Mesenchymal stem cell (in vitro differentiated cells and primary cell): ENCODE results near the gene SURF4.

ENCODE experiments used
- DNase-seq: peaks from one replicate; pipeline ENCODE4 v3.0.0-alpha.2; 2013
- H2AFZ ChIP-seq: one replicate; pipeline ENCODE4 v1.6.1; 2013; ENCODE audit warnings: low read depth, mild to moderate bottlenecking, control low read depth, inconsistent platforms, low read length, moderate library complexity
- H2AK5ac ChIP-seq: 2 replicates; pipeline ENCODE4 v1.6.1; 2013; ENCODE audit warnings: low read length, moderate library complexity, mild to moderate bottlenecking, inconsistent platforms; ENCODE audit not compliant: severe bottlenecking
- H2BK120ac ChIP-seq: one replicate; pipeline ENCODE4 v1.6.1; 2013; ENCODE audit warnings: low read depth, mild to moderate bottlenecking, inconsistent platforms, low read length, moderate library complexity
- H2BK12ac ChIP-seq, 2 experiments: one replicate each; pipeline ENCODE4 v1.6.1; 2013; ENCODE audit warnings: inconsistent platforms in 2 of 2, low read length in 2 of 2, mild to moderate bottlenecking in 2 of 2, moderate library complexity in 2 of 2, control low read depth in 1 of 2
- H2BK15ac ChIP-seq: one replicate; pipeline ENCODE4 v1.6.1; 2013; ENCODE audit warnings: mild to moderate bottlenecking, low read depth, inconsistent platforms; ENCODE audit not compliant: poor library complexity, severe bottlenecking
- H2BK5ac ChIP-seq: 2 replicates; pipeline ENCODE4 v1.6.1; 2013; ENCODE audit warnings: low read depth, mild to moderate bottlenecking, low read length, control low read depth, inconsistent platforms; ENCODE audit not compliant: poor library complexity, severe bottlenecking
- H3K14ac ChIP-seq, 2 experiments: one replicate each; pipeline ENCODE4 v1.6.1; 2013; ENCODE audit warnings: inconsistent platforms in 2 of 2, low read length in 2 of 2, control low read depth in 1 of 2, mild to moderate bottlenecking in 1 of 2, moderate library complexity in 1 of 2
- H3K18ac ChIP-seq, 2 experiments: one replicate each; pipeline ENCODE4 v1.6.1; 2013; ENCODE audit warnings: inconsistent platforms in 2 of 2, low read length in 2 of 2, control low read depth in 1 of 2, low read depth in 1 of 2, mild to moderate bottlenecking in 1 of 2
- H3K23ac ChIP-seq, 2 experiments: one replicate each; pipeline ENCODE4 v1.6.1; 2013; ENCODE audit warnings: inconsistent platforms in 2 of 2, low read length in 2 of 2, mild to moderate bottlenecking in 2 of 2, moderate library complexity in 2 of 2, control low read depth in 1 of 2
- H3K27ac ChIP-seq: 2 replicates; pipeline ENCODE4 v1.5.1; 2013; ENCODE audit warnings: mild to moderate bottlenecking, moderate library complexity, low read length, control low read depth, inconsistent platforms; ENCODE audit not compliant: poor library complexity, severe bottlenecking
- H3K27me3 ChIP-seq, 2 experiments: 2 replicates each; pipeline versions ENCODE4 v1.6.1 to v1.7.0; 2013; ENCODE audit warnings: low read length in 2 of 2, mild to moderate bottlenecking in 2 of 2, moderate library complexity in 2 of 2, control low read depth in 1 of 2, inconsistent platforms in 1 of 2; ENCODE audit not compliant: control insufficient read depth in 1 of 2, insufficient read depth in 1 of 2
- H3K36me3 ChIP-seq, 2 experiments: 2 replicates each; pipeline versions ENCODE4 v1.6.1 to v1.7.0; 2013; ENCODE audit warnings: low read length in 2 of 2, control low read depth in 1 of 2, inconsistent platforms in 1 of 2, low read depth in 1 of 2, mild to moderate bottlenecking in 1 of 2; ENCODE audit not compliant: insufficient read depth in 2 of 2, control insufficient read depth in 1 of 2
- H3K4ac ChIP-seq, 2 experiments: one replicate each; pipeline ENCODE4 v1.6.1; 2013; ENCODE audit warnings: inconsistent platforms in 2 of 2, low read length in 2 of 2, mild to moderate bottlenecking in 2 of 2, moderate library complexity in 2 of 2, control low read depth in 1 of 2, low read depth in 1 of 2
- H3K4me1 ChIP-seq: 2 replicates; pipeline ENCODE4 v1.6.1; 2013; ENCODE audit warnings: low read depth, low read length, control low read depth; ENCODE audit not compliant: control insufficient read depth, insufficient read depth
- H3K4me2 ChIP-seq: 2 replicates; pipeline ENCODE4 v1.6.1; 2013; ENCODE audit warnings: low read length, mild to moderate bottlenecking, inconsistent platforms; ENCODE audit not compliant: poor library complexity, severe bottlenecking
- H3K4me3 ChIP-seq, 2 experiments: 2 replicates each; pipeline versions ENCODE4 v1.5.1 to v1.7.0; 2013; ENCODE audit warnings: low read length in 2 of 2, mild to moderate bottlenecking in 2 of 2, control low read depth in 1 of 2, low read depth in 1 of 2; ENCODE audit not compliant: insufficient read depth in 1 of 2
- H3K79me1 ChIP-seq: replicated peaks from 2 replicates; pipeline ENCODE4 v1.6.1; 2013; ENCODE audit warnings: mild to moderate bottlenecking, control low read depth, low read length, inconsistent platforms; ENCODE audit not compliant: poor library complexity, severe bottlenecking
- H3K9ac ChIP-seq: 2 replicates; pipeline ENCODE4 v1.7.0; 2013; ENCODE audit warnings: mild to moderate bottlenecking, low read length, moderate library complexity
- H3K9me3 ChIP-seq: 2 replicates; pipeline ENCODE4 v1.7.0; 2013; ENCODE audit warnings: mild to moderate bottlenecking, low read length; ENCODE audit not compliant: control insufficient read depth
- H4K8ac ChIP-seq: one replicate; pipeline ENCODE4 v1.6.1; 2013; ENCODE audit warnings: inconsistent platforms, mild to moderate bottlenecking, low read length, moderate library complexity
- H4K91ac ChIP-seq: one replicate; pipeline ENCODE4 v1.6.1; 2013; ENCODE audit warnings: mild to moderate bottlenecking, low read length, inconsistent platforms
- WGBS: methylation state at CpG from one replicate; pipeline ENCODE4 v1.1.7; 2013; ENCODE audit warnings: mixed read lengths; 5-methylcytosine and 5-hydroxymethylcytosine counted together

Gene SURF4

GRCh38 chr9:133371261-133371711 is 4.6 kb downstream of the SURF4 start:
- Histone ChIP-seq H3K9me3 (no peaks in the 10 kb centered on the region), H3K79me1 (no peaks in the 10 kb centered on the region), H3K4ac (no peak overlapping the region), H2AK5ac (no peak overlapping the region), H3K4me1 (peaks cover 57% of the 10 kb centered on the region), H3K4me2 (peak overlapping the region; percentile 13), H3K18ac (no peak overlapping the region), H2AFZ (no peak overlapping the region), H3K9ac (peak overlapping the region; percentile 70), H3K27ac (peak overlapping the region; percentile 54), H3K14ac (no peak overlapping the region), H2BK15ac (no peak overlapping the region), H3K4me3 (peak overlapping the region in 1 of 2 experiments; percentile 62), H3K27me3 (no peaks in the 10 kb centered on the region), H3K36me3 (peaks cover 62 to 64% of the 10 kb centered on the region in 2 experiments), H2BK120ac (no peak overlapping the region), H4K91ac (no peak overlapping the region), H4K8ac (no peak overlapping the region), H3K23ac (no peak overlapping the region), H2BK5ac (no peak overlapping the region), H2BK12ac (no peak overlapping the region)
- DNase-seq, result no peak
- 90% methylated on average over 12 of the region's 12 CpGs for WGBS

- H4K8ac ChIP-seq, result no peak overlapping the region
- no peak overlapping the region for H2BK120ac ChIP-seq
- no peak for DNase-seq
- H3K9ac ChIP-seq, result peak overlapping the region; percentile 70
- H3K18ac ChIP-seq, result no peak overlapping the region
- H2BK5ac ChIP-seq, result no peak overlapping the region
- H3K9me3 ChIP-seq, result no peaks in the 10 kb centered on the region
- H3K4ac ChIP-seq, result no peak overlapping the region
- H3K23ac ChIP-seq, result peak overlapping the region in 1 of 2 experiments; percentile 1
- no peak overlapping the region for H4K91ac ChIP-seq
- H3K4me3 ChIP-seq, result peak overlapping the region in 1 of 2 experiments; percentile 62
- WGBS, result 96% methylated on average over 9 of the region's 9 CpGs
- H2BK15ac ChIP-seq, result no peak overlapping the region
- no peak overlapping the region for H3K14ac ChIP-seq
- no peak overlapping the region for H2BK12ac ChIP-seq
- H3K79me1 ChIP-seq, result no peaks in the 10 kb centered on the region
- H3K36me3 ChIP-seq, result peaks cover 63 to 70% of the 10 kb centered on the region in 2 experiments
- H3K4me1 ChIP-seq, result peaks cover 57% of the 10 kb centered on the region
- no peak overlapping the region for H3K4me2 ChIP-seq
- no peak overlapping the region for H2AFZ ChIP-seq
- H2AK5ac ChIP-seq, result no peak overlapping the region
- H3K27me3 ChIP-seq, result no peaks in the 10 kb centered on the region
- H3K27ac ChIP-seq, result no peak overlapping the region
Observed at GRCh38 chr9:133370685-133371084, 5.2 kb downstream of the SURF4 start.

DNA sequence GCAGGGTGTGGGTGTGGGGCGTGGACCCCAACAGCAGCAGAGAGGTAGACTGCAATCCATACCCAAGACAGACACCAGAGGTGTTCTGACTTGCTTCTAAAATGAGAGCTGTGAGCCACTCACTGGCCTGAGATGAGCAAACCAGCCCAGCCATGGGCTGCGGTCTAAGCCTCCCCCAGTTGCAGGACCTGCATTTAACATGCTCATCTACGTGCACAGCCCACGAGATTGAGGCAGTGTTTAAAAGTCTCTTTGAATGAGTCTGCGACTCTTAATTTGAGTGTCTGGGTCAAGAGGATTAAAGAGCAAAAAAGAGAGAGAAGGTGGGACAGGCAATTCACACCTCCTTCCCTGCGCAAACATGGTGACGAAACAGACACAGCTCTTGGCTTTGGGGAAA is 5.9 kb downstream of the SURF4 start:
- WGBS, result 95% methylated on average over 7 of the region's 7 CpGs
- no peak overlapping the region for H3K18ac ChIP-seq
- H3K79me1 ChIP-seq, result no peaks in the 10 kb centered on the region
- no peak overlapping the region for H2BK15ac ChIP-seq
- no peak overlapping the region for H3K4ac ChIP-seq
- no peak overlapping the region for H3K9ac ChIP-seq
- H4K8ac ChIP-seq, result no peak overlapping the region
- no peak overlapping the region for H2AFZ ChIP-seq
- no peak overlapping the region for H3K4me2 ChIP-seq
- no peak overlapping the region for H3K14ac ChIP-seq
- H2BK120ac ChIP-seq, result no peak overlapping the region
- no peak overlapping the region for H2BK5ac ChIP-seq
- H3K4me1 ChIP-seq, result peaks cover 59% of the 10 kb centered on the region
- no peak overlapping the region for H3K27ac ChIP-seq
- no peak overlapping the region for H3K4me3 ChIP-seq
- no peak for DNase-seq
- no peak overlapping the region for H3K23ac ChIP-seq
- no peak overlapping the region for H2BK12ac ChIP-seq
- H3K36me3 ChIP-seq, result peaks cover 67 to 77% of the 10 kb centered on the region in 2 experiments
- no peaks in the 10 kb centered on the region for H3K9me3 ChIP-seq
- no peaks in the 10 kb centered on the region for H3K27me3 ChIP-seq
- H4K91ac ChIP-seq, result no peak overlapping the region
- no peak overlapping the region for H2AK5ac ChIP-seq

GRCh38 chr9:133369422-133369821 is 6.4 kb downstream of the SURF4 start:
- Histone ChIP-seq H2AFZ (no peak overlapping the region), H2BK120ac (no peak overlapping the region), H3K27ac (no peak overlapping the region), H3K4me2 (no peak overlapping the region), H2BK15ac (no peak overlapping the region), H3K4ac (no peak overlapping the region), H4K91ac (no peak overlapping the region), H2AK5ac (no peak overlapping the region), H3K18ac (no peak overlapping the region), H3K27me3 (no peaks in the 10 kb centered on the region), H4K8ac (no peak overlapping the region), H3K36me3 (peaks cover 70 to 80% of the 10 kb centered on the region in 2 experiments), H2BK5ac (no peak overlapping the region), H3K23ac (no peak overlapping the region), H3K79me1 (peaks cover 2% of the 10 kb centered on the region), H3K4me1 (peaks cover 63% of the 10 kb centered on the region), H3K4me3 (no peak overlapping the region), H3K9ac (peak overlapping the region; percentile 36), H3K9me3 (no peaks in the 10 kb centered on the region), H2BK12ac (no peak overlapping the region), H3K14ac (no peak overlapping the region)
- WGBS, result 88% methylated on average over 6 of the region's 6 CpGs
- no peak for DNase-seq
